ENCODE results near the gene CCSER1.
"Not testable (repeated sequence)": the region's sequence is repeated elsewhere in the genome, so short reads cannot be mapped to it uniquely, and the experiment has no call there.

CCSER1 gene

DNA sequence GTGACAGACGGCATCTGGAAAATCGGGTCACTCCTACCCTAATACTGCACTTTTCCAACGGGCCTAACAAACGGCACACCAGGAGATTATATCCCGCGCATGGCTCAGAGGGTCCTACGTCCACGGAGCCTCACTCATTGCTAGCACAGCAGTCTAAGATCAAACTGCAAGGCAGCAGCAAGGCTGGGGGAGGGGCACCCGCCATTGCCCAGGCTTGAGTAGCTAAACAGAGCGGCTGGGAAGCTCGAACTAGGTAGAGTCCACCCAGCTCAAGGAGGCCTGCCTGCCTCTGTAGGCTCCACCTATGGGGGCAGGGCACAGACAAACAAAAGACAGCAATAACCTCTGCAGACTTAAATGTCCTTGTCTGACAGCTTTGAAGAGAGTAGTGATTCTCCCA, 280.7 kb downstream of the CCSER1 start:
- H3K4me3 ChIP-seq (ENCODE audit: low read length); DNase-seq (ENCODE audit: low read depth, low spot score): not testable (repeated sequence)

DNA sequence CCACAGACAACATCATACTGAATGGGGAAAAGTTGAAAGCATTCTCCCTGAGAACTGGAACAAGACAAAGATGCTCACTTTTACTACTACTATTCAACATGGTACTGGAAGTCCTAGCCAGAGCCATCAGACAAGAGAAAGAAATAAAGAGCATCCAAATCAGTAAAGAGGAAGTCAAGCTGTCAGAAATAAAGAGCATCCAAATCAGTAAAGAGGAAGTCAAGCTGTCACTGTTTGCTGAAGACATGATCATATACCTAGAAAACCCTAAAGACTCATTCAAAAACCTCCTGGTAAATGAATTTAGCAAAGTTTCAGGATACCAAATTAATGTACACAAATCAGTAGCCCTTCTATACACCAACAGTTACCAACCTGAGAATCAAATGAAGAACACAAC, 285.6 kb downstream of the CCSER1 start:
- not testable (repeated sequence) for DNase-seq (ENCODE audit: low read depth, low spot score); H3K4me3 ChIP-seq (ENCODE audit: low read length)

DNA sequence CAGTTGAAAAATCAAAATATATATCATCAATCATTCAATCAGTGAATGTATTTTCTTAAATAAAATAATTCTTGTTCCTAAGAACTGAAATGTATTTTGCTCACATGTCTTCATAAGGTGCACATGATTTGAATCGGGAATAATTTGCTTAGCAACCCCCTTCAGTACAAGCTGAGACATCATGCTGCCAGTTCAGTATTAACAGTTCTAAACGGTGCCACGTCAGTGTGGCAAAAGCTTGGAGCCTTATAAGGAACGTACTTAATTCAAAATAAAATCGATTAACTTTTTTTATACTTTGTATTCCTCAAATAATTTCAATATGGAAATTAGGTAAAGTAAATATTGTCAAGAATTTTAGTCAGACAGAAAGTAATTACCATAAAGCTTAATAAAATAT, 287.9 kb downstream of the CCSER1 start:
- DNase-seq (ENCODE audit: low read depth, low spot score), result no peak
- H3K4me3 ChIP-seq (ENCODE audit: low read length), result no peak overlapping the region

DNA sequence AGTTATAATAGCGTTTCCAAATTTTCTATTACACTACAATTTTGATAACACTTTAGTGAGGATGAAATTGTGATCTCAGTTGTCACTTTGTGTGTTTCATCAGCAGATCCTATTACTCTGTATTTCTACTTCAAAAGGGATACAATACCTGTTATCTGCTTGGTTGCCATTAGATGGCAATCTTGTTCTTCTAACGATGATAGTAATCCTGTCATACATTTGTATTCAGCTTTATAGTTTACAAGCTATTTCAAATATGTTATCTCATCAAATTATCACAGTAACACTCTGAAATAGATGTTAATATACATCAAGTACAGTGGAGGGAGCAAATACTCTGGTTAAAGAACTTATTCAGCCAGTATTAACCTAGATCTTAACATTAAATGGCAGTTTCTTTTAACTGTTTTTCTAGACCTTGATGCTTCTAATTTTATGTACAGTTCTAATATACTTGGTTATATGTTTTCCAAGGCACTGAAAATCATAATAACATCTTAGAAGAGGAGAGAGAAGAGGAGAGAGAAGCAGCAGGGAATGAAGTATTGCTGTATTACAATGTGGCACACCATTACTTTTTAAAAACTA, 292.0 kb downstream of the CCSER1 start:
- H3K4me3 ChIP-seq (ENCODE audit: low read length), result no peak overlapping the region
- peak; percentile 32 for DNase-seq (ENCODE audit: low read depth, low spot score)

DNA sequence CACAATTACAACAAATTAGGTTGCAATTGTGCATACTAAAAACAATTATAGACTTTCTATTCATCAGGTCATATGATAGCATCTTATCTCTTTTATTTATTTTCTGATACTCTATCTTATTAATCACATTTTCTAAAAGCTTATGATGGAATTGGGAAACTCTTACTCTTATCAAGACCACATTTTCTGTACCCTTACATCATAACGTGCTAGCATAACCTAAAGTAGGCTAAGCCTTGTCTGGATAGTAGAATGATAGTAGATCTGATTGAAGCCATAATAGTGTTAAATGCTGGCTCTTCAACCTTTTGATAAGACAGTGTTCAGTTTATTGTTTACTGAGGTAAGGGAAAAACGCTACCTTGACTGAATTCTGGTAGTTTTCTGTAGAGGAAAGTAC, 294.0 kb downstream of the CCSER1 start:
- no peak overlapping the region for H3K4me3 ChIP-seq (ENCODE audit: low read length)
- no peak for DNase-seq (ENCODE audit: low read depth, low spot score)

DNA sequence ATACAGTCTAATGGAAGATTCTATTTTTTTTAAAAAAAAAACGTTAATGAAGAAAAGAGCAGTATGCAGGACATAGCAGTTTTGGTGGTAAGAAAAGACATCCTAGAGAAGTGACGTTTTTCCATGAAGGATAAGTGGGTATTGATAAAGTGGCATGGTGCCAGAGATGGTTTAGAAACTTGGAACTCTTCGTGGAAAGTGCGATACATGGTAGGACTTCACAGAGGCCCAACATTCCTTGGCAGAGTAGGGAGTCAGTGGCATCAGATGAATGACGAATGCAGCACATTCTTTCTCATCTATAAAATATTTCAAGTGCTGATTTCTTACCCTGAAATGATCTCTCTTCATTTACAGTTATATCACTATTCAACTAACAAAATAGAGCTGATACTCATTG, 298.7 kb downstream of the CCSER1 start:
- DNase-seq (ENCODE audit: low read depth, low spot score), result no peak
- no peak overlapping the region for H3K4me3 ChIP-seq (ENCODE audit: low read length)

DNA sequence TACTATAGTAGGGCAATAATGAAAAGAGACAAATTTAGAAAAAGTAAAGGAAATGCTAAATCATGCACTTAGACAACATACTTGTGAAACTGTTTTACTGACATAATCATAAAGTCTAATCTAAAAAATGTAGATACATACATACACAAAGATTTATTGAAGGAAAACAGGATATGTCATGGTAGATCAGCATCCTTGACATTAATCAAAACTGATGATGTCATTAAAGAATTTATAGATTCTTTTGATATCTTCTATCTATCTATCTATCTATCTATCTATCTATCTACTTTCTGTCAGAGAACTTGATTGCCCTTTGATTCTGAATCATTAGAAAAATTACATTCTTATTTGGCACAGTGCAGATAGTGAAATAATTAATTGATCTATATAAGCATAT, 311.3 kb downstream of the CCSER1 start:
- DNase-seq (ENCODE audit: low read depth, low spot score), result no peak
- no peak overlapping the region for H3K4me3 ChIP-seq (ENCODE audit: low read length)

DNA sequence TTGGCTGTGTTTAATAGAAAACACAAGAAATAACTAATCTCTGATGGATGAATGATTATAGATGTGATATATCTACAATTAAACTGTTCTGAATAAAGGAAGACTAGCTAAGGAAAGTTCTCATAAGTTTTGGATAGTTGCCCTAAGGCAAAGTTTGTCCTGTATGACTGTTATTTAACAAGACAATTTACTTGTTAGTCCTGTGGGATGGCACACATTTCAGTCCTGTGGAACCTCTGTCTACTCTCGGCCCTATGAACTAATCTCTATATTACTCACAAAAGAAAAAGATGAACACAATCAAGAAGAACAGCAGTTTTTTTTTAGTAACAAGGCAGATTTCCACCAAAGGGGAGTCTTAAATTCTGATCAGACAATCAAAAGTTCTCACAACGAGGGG, 314.6 kb downstream of the CCSER1 start:
- no peak for DNase-seq (ENCODE audit: low read depth, low spot score)
- no peak overlapping the region for H3K4me3 ChIP-seq (ENCODE audit: low read length)

DNA sequence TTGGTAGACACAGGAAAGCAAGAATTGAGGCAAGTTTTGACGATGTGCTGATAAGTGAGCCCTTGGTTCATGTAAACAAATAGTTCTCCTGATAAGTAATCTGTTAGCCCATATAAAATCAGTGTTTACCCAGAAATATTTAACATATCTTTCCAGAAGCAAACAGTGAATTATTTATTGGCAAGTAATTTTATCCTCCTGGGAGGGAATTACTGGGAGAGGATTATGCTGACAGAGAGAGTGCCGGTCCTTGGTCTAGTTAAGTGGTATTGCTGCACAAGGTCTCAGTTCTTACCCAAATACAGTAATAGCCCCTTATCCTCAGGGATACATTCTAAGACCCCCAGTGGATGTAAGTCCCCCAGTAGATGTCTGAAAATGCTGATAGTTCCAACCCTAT, 315.4 kb downstream of the CCSER1 start:
- H3K4me3 ChIP-seq (ENCODE audit: low read length), result no peak overlapping the region
- DNase-seq (ENCODE audit: low read depth, low spot score), result no peak

DNA sequence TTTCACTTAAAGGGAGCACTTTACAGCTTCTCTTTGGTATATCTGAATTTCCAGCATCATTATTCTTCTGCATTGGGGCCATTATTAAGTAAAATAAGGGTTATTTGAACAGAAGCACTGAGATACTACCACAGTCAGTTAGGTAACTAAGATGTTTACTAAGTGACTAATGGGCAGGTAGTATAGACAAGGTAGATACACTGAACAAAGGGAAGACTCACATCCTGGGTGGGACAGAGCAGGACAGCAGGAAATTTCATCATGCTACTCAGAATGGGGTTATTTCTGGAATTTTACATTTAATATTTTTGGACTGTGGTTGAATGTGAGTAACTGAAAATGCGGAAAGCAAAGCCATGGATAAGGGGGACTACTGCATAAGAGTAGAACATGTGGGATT, 316.0 kb downstream of the CCSER1 start:
- no peak overlapping the region for H3K4me3 ChIP-seq (ENCODE audit: low read length)
- DNase-seq (ENCODE audit: low read depth, low spot score), result no peak

DNA sequence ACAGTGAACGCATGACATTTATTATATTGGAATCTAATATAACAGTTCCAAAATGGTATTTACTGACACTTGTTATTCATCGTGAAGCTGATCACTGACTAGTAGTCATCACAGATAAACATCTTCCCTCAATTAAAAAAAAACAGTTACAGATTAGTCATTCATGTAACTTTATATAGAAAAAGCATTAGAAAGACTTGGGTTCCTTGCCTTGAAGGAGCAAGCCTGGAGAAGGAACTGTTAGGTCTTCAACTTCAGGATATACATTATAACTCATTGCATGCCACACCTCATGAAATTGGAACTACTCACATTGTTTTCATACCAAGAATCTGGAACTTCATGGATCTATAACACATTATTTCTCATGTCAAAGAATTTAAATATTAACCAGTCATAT, 317.7 kb downstream of the CCSER1 start:
- no peak overlapping the region for H3K4me3 ChIP-seq (ENCODE audit: low read length)

DNA sequence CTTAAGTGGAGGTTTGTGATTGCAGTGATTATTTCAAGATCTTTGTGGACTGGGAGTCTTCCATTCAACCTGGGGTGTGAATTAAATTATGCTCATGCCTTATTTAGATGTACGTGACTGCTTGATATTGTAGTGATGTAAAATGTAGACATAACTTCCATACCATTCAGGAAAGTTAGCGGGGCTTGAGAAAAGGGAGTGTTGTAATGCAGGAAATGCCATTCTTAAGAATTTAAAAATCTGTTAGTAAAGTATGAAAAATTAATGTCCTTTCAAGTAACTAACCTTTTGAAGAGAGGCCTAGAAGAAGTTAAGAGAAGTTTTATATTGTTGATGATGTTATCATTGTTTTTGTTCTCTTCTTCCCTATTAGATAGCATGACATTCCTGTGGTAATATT, 318.2 kb downstream of the CCSER1 start:
- no peak for DNase-seq (ENCODE audit: low read depth, low spot score)

More for the DNA sequence above, 317.7 kb downstream of the CCSER1 start:
- DNase-seq (ENCODE audit: low read depth, low spot score), result no peak

DNA sequence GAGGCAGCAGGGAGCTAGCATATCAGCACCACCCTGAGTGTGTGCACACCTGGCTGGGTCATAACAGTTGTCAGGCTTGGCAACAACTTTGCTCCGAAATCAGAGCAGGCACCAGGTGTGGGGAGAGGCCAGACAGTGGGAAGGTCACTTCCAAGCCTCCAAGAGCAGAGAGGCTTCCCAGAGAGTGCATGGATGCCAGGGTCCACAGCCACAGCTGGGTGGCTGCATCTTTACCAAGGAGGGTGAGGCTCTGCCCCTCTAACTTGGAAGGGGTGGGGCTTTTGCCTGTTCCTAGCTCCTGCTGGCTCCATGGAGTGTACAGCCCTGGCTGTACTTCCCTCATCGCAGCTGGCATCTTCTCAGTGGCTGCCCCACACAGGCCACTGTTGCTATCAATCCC, 322.4 kb downstream of the CCSER1 start:
- no peak for DNase-seq (ENCODE audit: low read depth, low spot score)

More for the DNA sequence above, 318.2 kb downstream of the CCSER1 start:
- H3K4me3 ChIP-seq (ENCODE audit: low read length), result no peak overlapping the region

DNA sequence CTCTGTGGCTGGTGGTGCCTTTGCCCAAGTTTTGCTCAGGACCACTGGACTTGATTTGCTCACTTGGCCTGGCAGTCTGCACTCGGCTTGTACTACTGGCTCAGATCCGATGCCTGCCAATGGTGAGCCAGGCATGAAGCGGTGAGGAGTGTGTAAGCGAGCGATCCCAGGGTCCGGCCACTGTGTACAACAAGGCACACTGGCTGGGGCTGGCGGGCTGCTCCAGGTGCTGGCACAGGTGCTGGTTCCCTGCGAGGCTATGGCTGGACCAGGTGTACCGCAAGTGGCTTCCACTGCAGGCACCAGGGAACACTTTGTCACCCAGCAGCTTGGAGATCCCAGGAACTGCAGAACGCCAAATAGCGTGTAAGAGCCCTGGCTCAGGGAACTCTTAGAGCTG, 329.7 kb downstream of the CCSER1 start:
- H3K4me3 ChIP-seq (ENCODE audit: low read length), result no peak overlapping the region
- no peak for DNase-seq (ENCODE audit: low read depth, low spot score)

More for the DNA sequence above, 322.4 kb downstream of the CCSER1 start:
- no peak overlapping the region for H3K4me3 ChIP-seq (ENCODE audit: low read length)

DNA sequence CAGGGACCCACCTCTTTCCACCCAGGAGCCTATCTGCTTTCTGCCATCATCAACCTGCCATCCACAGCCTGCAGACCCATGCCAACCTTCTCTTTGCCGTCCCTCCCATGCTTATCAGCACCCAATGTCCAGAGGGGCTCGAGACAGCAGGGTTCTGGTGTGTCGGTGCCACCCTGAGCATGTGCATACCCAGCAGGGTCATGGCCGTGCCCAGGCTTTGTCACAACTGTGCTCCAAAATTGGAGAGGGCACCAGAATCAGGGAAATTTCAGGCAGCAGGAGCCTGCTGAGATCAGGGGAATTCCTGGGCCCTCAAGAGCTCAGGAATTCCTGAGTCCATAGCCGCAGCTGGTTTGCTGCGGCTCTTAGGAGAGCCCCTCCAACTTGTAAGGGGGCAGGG, 330.6 kb downstream of the CCSER1 start:
- no peak overlapping the region for H3K4me3 ChIP-seq (ENCODE audit: low read length)
- no peak for DNase-seq (ENCODE audit: low read depth, low spot score)

DNA sequence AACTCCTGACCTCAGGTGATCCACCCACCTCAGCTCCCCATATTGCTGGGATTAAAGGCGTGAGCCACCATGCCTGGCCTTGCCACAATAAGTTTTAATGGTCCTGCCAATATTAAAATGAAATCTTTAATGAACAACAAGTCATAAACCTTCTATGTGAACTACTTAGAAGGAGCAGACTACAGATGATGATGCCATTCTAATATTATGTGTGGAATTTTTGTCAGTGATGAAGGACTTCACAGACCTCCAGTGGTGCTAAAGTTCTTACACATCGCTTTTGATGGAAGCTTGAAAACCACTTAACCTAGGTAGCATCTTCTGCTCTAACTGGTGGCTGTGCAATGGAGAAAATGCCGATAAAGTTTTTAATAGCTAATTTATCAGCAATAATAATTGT, 331.4 kb downstream of the CCSER1 start:
- H3K4me3 ChIP-seq (ENCODE audit: low read length), result no peak overlapping the region
- no peak for DNase-seq (ENCODE audit: low read depth, low spot score)

DNA sequence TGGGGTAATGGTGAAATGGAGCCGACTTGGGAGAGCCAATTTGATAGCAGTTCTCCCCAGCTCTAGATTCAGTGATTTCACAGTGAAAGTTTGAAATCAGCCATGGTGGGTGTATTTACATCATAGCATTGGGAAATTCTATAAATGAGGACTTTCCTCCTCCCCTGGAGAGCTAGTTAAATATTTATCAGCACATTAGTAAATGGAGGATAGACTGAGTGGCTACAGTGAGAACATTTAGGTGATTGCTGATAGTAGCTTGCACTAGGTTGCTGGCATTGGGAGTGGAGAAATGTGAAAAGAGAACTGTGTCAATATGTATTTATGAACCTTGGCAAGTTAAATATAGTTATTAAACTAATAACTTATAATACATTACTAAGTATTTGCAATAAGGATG, 347.3 kb downstream of the CCSER1 start:
- no peak overlapping the region for H3K4me3 ChIP-seq (ENCODE audit: low read length)
- DNase-seq (ENCODE audit: low read depth, low spot score), result no peak

DNA sequence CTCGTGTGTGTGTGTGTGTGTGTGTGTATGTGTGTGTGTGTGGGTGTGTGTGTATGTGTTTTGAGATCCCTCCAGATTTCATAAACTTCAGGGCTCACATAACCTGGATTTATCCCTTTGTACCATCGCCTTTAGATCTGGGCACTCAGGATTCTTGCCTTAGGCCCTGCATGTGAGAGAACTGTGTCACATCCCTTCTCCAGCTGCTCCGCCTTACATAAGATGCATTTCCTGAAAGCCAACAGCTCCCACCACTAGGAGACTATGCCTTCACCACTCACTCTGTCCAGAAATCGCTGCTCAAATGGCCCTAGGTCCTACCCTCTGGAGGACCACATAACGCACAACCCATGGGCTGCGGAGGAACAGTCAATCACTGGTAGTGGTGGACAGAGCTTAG, 348.8 kb downstream of the CCSER1 start:
- no peak overlapping the region for H3K4me3 ChIP-seq (ENCODE audit: low read length)
- DNase-seq (ENCODE audit: low read depth, low spot score), result no peak

DNA sequence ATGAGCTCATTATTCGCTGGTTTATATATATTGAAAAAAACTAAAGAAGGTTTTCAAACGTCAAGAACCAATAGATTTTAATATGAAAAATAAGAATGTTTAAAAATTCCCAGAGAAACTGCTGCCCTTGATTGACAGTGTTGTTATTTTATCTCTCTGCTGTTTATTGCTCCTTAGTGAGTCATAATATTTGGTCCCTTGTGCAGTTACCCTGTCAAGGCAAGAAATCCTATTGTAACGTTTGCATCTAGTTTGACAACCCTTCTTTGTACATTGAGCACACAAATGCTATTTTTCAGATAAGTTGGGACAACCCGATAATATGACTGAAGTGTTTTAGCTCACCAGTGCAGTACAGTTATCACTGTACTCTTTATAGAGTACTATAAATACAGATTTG, 349.4 kb downstream of the CCSER1 start:
- H3K4me3 ChIP-seq (ENCODE audit: low read length), result no peak overlapping the region
- DNase-seq (ENCODE audit: low read depth, low spot score), result no peak

DNA sequence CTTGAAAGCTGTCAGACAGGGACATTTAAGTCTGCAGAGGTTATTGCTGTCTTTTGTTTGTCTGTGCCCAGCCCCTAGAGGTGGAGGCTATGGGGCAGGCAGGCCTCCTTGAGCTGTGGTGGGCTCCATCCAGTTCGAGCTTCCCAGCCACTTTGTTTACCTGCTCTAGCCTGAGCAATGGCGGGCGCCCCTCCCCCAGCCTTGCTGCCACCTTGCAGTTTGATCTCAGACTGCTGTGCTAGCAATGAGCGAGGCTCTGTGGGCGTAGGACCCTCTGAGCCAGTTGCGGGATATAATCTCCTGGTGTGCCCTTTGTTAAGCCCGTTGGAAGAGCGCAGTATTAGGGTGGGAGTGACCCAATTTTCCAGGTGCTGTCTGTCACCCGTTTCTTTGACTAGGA, 357.7 kb downstream of the CCSER1 start:
- DNase-seq (ENCODE audit: low read depth, low spot score), result not testable (repeated sequence)

DNA sequence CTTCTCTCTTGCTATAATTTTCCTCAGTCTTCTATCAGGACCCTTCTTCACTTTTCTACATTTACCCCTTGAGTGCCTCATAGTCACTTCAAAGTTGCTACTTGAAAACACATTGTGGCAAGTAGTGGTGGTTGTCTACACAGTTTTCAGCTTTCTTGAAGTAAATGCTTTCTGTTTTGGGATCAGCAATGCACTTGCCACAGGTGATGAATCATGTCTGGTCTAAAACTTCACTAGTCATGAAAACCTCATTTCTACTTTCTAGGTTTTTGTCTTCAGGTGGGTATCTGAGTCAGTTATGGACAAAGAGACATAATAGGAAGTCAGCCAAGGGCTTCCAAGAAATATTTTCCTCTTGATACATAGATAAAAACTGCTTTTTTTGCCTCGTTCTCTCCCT, 359.2 kb downstream of the CCSER1 start:
- DNase-seq (ENCODE audit: low read depth, low spot score), result no peak
- H3K4me3 ChIP-seq (ENCODE audit: low read length), result no peak overlapping the region

More for the DNA sequence above, 357.7 kb downstream of the CCSER1 start:
- not testable (repeated sequence) for H3K4me3 ChIP-seq (ENCODE audit: low read length)

DNA sequence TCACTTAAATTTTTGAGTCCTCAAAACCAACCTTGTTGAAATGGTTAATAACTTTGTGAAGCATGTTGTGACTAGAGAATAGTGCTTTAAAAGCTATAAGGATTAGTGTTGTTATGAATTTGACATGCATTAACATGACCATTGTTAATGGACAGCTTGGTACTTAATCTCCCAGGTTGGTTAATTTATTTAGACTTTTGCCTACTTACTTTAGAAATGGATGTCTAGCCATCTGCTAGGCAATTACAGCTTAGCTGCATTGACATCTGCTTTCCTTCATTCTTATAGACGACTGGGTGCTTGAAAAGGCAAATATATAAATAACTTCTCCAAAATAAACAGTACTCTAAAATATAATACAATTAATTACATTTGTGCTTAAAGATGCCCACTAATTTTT, 368.0 kb downstream of the CCSER1 start:
- DNase-seq (ENCODE audit: low read depth, low spot score), result no peak
- H3K4me3 ChIP-seq (ENCODE audit: low read length), result no peak overlapping the region
